ENCODE measurements around the gene CALN1. TPM values are rescaled to one million over a fixed set of nuclear protein-coding genes. Genes with fewer than 3 reads are reported as not detected.

The CALN1 gene
- total RNA-seq, 4 donors from 2014 or later = under 0.01 to 1.2 (median 0.22) TPM; not detected in 1

GRCh38 chr7:71846160-71846559 lies 566.0 kb downstream of the CALN1 start:
- H3K27me3 ChIP-seq = no peaks in the 10 kb centered on the region
- peaks cover 0 to 7% (median 0%) of the 10 kb centered on the region in 4 donors for H3K9me3 ChIP-seq
- H3K4me3 ChIP-seq = no peak overlapping the region
- H3K4me1 ChIP-seq = no peaks in the 10 kb centered on the region
- no peak for DNase-seq (ENCODE audit: low spot score in 2 of 2)
- no peak for TF ChIP-seq EP300 (IDR thresholded peaks at IDR 0.05)
- no peak for TF ChIP-seq CTCF (IDR thresholded peaks at IDR 0.05)
- TF ChIP-seq POLR2A (IDR thresholded peaks at IDR 0.05) = no peak
- H3K36me3 ChIP-seq = no peaks in the 10 kb centered on the region
- WGBS, 2 donors = 66 to 72% methylated on average over 9 of the region's 9 CpGs
- H3K27ac ChIP-seq = no peak overlapping the region

GRCh38 chr7:71843676-71844075 lies 568.5 kb downstream of the CALN1 start:
- no peak overlapping the region for H3K4me3 ChIP-seq
- DNase-seq (ENCODE audit: low spot score in 2 of 2) = no peak
- WGBS, 2 donors = 39 to 46% methylated on average over 4 of the region's 4 CpGs
- H3K27ac ChIP-seq = no peak overlapping the region
- H3K27me3 ChIP-seq = no peaks in the 10 kb centered on the region
- H3K9me3 ChIP-seq = peaks cover 0 to 7% (median 0%) of the 10 kb centered on the region in 4 donors
- TF ChIP-seq CTCF (IDR thresholded peaks at IDR 0.05) (no peak), EP300 (IDR thresholded peaks at IDR 0.05) (no peak), POLR2A (IDR thresholded peaks at IDR 0.05) (no peak)
- no peaks in the 10 kb centered on the region for H3K4me1 ChIP-seq
- no peaks in the 10 kb centered on the region for H3K36me3 ChIP-seq

- Histone ChIP-seq H3K36me3 (no peaks in the 10 kb centered on the region), H3K27me3 (no peaks in the 10 kb centered on the region), H3K4me1 (no peaks in the 10 kb centered on the region), H3K4me3 (no peak overlapping the region), H3K27ac (no peak overlapping the region), H3K9me3 (peaks cover 0 to 6% (median 0%) of the 10 kb centered on the region in 4 donors)
- WGBS, 2 donors = 71 to 74% methylated on average over 3 of the region's 3 CpGs
- no peak for DNase-seq (ENCODE audit: low spot score in 2 of 2)
- TF ChIP-seq POLR2A (IDR thresholded peaks at IDR 0.05) = no peak
- TF ChIP-seq EP300 (IDR thresholded peaks at IDR 0.05) = no peak
- TF ChIP-seq CTCF (IDR thresholded peaks at IDR 0.05) = no peak
Observed at GRCh38 chr7:71842786-71843185, 569.4 kb downstream of the CALN1 start.

GRCh38 chr7:71842381-71842780 lies 569.8 kb downstream of the CALN1 start:
- 52% methylated on average over 6 of the region's 6 CpGs for WGBS, 2 donors
- Histone ChIP-seq H3K36me3 (no peaks in the 10 kb centered on the region), H3K4me1 (no peaks in the 10 kb centered on the region), H3K4me3 (no peak overlapping the region), H3K27me3 (no peaks in the 10 kb centered on the region), H3K9me3 (peaks cover 0 to 4% (median 0%) of the 10 kb centered on the region in 4 donors), H3K27ac (no peak overlapping the region)
- TF ChIP-seq POLR2A (IDR thresholded peaks at IDR 0.05) = no peak
- TF ChIP-seq EP300 (IDR thresholded peaks at IDR 0.05) = no peak
- no peak for TF ChIP-seq CTCF (IDR thresholded peaks at IDR 0.05)
- DNase-seq (ENCODE audit: low spot score in 2 of 2) = no peak

GRCh38 chr7:71835056-71835455 lies 577.1 kb downstream of the CALN1 start:
- DNase-seq (ENCODE audit: low spot score in 2 of 2) = no peak
- H3K27ac ChIP-seq = no peak overlapping the region
- H3K27me3 ChIP-seq = no peaks in the 10 kb centered on the region
- TF ChIP-seq CTCF (IDR thresholded peaks at IDR 0.05) (no peak), EP300 (IDR thresholded peaks at IDR 0.05) (no peak), POLR2A (IDR thresholded peaks at IDR 0.05) (no peak)
- no peaks in the 10 kb centered on the region for H3K36me3 ChIP-seq
- H3K9me3 ChIP-seq = no peaks in the 10 kb centered on the region
- 86 to 87% methylated on average over 5 of the region's 5 CpGs for WGBS, 2 donors
- H3K4me3 ChIP-seq = no peak overlapping the region
- no peaks in the 10 kb centered on the region for H3K4me1 ChIP-seq
